HG03354 (cell line): Measurements from ENCODE around the gene PALD1.

Experiments used
- ATAC-seq: cut with Tn5 transposase; IDR thresholded peaks from one replicate; pipeline ENCODE4 v1.9.1; 2021; ENCODE audit warnings: mild to moderate bottlenecking; ENCODE audit not compliant: unreplicated experiment, poor library complexity, severe bottlenecking

The PALD1 gene

DNA sequence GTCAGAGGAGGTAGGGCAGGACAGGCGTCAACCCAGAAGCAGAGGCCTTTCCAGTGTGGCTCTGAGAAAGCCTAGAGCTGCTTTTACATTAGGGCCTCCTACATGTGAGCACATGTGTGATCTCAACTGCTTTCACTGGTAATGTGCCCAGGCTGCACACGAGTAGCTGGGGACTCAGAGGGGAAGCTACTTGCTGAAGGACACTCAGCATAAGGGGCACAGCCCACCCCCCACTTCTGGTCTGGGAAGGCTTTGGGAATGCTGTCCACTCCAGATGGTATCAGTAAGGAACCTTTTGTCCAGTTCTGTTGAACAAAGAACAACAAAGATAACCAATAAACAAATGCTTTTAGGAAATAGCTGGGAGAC lies 105.1 kb downstream of the PALD1 start:
- no peak for ATAC-seq

DNA sequence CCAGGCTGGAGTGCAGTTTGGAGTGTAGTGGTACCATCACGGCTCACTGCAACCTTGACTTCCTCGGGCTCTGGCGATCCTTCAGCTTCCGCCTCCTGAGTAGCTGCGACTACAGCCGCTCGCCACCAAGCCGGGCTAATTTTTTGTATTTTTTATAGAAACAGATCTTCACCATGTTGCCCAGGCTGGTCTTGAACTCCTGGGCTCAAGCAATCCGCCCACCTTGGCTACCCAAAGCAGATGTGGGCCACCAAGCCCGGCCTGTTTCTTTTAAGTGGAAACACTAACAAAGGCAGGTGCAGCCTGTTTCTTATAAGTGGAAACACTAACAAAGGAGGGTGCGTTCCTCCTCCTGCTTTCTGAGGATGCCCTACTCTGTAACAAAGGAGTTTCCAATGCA lies 105.8 kb downstream of the PALD1 start:
- ATAC-seq, result no peak

DNA sequence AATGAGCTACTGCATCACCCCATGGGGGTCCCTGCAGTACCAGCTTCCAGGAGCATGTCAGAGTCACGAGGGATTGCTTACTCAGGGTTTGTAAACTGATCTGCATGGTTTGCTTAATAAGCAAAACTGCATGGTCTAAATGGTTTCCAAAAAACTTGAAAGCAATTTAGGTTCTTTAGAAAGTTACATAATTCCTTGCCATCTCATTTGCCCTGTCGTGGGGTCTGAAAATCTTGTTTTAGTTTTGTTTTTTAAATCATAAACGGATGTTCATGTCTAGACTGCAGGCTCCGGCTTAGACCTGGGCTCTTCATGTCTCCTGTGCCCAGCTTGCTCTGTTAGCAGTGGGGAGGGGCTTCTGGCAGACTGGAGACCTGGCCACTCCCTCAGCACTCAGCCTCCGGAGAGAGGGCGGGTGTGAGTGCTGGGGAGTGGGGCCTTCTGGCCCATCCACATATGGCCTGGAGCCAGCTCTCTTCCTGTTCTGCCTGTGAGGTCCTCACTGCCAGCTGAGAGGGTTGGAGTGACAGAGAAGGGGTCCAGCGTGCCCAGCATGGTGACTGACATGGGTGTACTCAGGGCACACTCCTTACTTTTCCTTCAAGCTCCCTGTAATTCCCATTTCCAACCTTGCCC lies 106.5 kb downstream of the PALD1 start:
- no peak for ATAC-seq

DNA sequence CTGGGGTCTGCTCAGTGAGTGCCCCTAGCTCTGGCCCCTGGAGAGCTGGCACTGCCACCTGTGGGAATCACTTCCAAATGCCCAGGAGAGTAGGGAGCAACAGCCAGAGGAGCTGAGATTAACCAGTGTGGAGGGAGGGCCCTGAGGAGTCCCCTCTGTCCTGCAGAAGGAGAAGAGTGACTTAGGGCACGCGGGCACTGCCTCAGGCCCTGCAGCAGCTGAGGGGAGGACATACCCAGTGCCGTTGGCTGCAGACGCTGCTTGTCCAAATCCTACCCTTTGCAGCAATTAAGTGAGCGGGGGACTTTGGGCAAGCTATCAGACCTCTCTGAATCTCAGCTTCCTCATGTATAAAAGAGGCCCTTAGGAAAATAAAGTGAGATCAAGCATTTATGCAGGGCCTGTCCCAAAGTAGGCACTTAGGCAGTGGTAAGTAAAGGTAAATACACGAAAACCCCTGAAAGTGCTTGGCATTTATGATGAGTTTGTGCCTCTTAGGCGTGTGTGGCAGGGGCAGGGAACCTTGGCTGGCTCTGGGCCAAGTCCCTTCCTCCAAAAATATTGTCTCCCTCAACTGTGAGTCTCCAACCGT lies 107.1 kb downstream of the PALD1 start:
- ATAC-seq, result no peak

DNA sequence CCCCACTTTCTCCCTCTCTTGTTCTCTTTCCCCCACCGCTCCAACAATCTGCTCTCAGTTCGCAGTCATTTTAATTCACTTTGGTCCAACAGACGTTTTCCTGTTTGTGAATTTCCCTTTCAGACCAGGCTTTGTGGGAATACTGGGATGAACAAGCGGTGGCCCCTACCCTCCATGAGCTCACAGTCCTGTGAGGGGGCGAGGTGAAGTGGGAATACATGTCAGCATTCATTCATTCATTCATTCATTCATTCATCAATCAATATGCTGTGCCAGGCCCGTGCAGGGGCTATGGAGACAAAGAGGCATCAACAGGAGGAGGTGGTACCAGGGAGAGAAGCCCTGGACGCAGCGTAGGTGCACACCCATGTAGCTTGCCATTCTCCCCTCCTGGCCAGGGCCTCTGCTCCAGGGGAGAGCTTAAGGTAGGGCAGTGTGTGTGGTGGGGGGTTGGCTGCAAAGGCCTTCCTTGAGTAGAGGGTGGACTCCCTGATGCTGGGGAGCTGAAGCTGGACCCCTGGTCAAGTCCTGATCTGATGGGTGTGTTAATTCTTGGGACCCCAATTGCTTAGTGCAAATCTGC lies 107.9 kb downstream of the PALD1 start:
- no peak for ATAC-seq

DNA sequence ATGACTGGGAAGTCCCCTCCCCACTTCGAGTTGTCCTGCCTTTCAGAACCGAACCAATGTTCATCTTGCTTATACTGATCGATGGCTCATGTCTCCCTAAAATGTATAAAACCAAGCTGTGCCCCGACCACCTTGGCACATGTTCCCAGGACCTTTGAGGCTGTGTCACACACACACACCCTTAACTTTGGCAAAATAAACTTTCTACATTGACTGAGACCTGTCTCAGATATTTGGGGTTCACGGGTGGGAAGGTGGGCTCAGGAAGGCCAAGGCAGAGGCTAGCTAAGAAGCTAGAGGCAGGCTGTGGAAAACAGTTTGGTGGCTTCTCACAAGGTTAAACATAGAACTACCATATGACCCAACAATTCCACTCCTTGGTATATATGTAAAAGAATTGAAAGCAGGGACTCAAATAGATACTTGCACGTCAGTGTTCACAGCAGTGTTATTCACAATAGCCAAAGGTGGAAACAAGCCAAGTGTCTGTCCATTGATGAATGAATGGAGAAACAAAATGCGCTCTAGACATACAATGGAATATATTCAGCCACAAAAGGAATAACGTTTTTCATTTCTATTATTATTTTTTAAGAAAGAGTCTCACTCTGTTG lies 108.6 kb downstream of the PALD1 start:
- ATAC-seq, result no peak

DNA sequence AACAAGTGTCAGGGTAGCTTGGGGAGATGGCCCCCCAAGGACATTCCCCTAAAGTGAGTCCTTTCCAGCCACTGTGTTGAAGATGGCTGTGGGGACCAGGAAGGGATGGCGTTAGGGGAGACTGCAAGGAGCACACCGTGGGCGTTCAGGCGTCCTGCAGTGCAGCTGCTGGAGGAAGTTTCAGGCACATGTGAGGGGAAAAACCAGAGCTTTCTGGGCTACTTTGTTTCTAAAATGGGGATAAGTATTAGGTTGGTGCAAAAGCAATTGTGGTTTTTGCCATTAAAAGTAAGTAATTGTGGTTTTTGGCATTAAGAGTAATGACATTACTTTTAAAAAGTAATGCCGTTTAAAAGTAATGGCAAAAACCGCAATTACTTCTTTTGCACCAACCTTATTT lies 109.7 kb downstream of the PALD1 start:
- ATAC-seq, result no peak

DNA sequence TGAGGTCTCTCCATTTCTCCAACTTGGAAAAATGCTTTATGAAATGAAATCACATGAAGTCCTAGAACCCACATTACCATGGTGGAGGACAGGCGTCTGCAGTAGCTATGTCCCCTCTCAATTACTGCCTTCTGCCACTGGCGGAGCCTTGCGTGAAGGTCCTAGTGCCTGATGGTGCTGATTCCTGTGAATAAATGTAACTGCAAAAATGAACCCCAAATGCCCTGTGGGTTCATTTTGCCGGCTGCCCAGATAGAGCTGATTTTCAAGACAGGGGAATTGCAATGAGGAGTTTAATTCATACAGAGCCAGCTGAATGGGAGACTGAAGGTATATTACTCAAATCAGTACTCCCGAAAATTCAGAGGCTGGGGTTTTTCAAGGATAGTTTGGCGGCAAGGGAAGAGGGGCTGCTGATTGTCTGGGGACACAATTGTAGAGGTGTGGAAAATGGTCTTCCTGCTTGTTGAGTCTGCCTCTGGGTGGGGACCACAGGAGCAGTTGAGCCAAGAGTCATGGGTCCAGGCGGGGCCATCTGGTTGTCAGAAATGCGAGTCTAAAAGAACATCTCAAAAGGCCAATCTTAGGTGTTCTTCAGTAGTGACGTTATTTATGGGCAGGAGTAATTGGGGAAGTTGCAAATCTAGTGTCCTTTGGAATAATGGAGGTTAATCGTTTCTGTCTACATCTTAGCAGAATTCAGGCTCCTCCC lies 110.4 kb downstream of the PALD1 start:
- no peak for ATAC-seq

DNA sequence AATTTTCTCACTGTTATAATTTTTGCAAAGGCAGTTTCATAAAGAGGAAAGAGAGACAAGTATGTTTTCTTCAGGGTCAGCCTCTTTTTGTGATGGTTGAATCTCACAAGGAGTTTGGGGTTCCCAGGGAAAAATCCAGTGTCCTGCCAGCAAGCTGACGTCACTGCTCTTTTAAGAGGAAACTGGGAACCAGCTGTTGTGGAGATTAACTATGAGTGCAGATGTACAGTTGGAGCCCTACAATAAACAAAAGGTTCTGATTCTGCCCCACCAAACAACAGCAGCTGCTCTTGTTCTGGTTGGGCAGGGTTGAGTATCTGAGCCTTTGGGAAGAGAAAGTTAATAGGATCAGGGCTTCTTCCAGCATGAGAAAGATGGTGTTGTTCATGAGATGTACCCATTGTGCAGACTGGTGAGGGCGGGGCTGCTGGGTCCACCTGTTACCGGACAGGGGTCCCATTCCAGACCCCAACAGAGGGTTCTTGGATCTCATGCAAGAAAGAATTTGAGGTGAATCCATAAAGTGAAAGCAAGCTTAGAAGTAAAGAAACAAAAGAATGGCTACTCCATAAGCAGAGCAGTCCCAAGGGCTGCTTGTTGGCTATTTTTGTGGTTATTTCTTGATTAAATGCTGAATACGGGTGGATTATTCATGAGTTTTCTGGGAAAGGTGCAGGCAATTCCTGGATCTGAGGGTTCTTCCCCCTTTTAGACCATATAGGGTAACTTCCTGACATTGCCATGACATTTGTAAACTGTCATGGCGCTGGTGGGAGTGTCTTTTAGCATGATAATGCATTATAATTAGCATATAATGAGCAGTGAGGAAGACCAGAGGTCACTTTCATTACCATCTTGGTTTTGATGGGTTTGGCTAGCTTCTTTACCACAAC lies 111.4 kb downstream of the PALD1 start:
- ATAC-seq, result no peak

DNA sequence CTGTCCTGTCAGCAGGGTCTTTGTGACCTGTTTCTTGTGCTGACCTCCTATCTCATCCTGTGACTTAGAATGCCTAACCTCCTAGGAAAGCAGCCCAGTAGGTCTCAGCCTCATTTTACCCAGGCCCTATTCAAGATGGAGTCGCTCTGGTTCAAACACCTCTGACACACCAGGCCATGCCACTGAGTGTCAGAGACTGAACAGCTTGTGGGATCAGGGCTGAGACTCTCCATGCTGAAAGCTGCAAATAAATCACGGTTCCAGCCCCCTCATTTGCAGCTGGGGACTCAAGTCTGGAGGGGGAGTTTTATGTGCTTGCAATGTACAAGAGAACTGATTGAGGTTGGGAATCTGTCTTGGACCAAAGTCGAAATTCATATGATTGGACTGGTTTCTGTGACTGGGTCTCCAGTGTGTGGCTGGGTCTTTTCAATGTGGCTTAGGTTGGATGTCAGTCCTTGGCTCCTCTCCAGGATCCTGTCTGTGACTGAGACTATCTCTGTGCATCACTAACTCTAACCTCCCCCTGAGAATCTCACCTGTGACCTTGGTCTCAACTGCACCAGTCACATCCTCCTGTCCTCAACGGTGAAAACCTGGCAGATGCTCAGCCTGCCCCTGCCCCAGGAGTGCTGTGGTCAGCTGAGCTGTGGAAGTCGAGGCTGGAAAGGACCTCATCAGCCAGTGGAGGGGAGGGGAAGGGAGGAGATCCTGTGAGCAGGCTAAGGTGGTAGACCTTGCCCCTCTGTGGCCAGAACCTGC lies 112.3 kb downstream of the PALD1 start:
- no peak for ATAC-seq

DNA sequence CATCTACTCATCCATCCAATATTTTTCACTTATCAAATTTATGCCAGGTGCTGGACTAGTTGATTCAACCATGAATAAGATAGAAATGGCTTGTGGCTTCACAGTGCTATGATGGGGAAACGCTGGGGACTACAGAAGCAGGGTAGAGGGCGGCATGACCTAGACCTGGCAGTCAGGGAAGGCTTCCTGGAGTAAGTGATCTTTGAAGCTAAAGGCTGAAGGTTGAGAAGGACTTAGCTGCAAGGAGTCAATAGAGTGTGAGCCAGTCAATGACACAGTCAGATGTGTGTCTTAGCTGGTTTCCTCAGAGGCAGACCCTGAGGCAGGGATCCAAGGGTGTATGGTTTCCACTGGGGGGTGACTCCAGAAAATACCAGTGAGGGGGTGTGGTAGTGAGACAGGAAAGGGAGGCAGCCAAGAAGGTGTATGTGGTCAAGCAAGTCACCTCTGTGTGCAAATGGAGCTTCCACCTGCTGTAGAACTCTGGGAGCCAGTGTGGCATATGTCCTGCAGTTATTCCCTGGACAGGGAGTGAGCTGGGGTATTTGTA lies 113.7 kb downstream of the PALD1 start:
- no peak for ATAC-seq

DNA sequence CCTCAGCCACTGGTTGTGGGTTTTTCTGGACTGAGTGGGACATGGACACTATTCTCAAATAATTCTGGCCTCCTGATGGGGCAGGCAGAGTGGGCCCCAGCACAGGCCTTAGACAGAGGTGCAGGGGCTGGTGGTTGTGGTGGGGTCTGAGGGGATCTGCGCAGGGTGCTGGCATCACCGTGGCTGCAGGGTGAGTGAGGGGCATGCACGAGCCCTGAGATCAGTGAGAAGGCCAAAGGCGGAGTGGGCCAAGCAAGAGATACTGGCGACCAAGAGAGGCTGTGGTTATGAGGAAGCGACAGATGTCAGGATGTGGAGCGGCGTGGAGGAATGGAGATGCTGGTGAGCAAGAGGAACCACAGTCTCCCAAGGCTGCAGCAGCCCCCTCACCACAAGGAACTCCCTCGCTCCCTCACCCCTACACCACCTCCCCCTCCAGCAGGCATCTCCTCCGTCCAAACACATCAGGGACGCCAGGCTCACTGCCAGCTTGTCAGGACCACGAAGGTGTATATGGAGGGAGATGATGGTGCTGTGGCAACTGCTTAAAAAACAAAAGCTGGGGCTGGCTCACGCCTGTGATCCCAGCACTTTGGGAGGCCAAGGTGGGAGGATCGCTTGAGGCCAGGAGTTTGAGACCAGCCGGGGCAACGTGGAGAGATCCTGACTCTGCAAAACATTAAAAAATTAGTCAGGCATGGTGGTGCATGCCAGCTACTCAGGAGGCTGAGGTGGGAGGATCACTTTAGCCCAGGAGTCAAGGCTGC lies 114.4 kb downstream of the PALD1 start:
- ATAC-seq, result no peak

DNA sequence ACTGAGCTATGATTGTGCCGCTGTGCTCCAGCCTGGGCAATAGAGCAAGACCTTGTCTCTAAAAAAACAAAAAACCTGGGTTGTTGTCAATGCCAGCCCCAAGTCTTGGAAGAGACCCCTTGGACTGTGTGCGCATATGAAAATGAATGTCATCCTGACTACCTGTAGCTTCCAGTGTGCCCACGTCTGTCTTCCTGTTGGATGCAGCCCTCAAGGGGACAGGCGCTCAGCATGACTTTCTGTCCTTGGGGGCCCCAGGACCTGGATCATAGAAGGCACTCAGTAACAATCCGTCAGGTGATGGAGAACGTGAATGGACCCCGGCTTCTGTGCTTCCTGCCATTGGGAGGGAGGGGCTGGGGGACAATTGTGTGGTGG lies 114.9 kb downstream of the PALD1 start:
- ATAC-seq, result no peak

DNA sequence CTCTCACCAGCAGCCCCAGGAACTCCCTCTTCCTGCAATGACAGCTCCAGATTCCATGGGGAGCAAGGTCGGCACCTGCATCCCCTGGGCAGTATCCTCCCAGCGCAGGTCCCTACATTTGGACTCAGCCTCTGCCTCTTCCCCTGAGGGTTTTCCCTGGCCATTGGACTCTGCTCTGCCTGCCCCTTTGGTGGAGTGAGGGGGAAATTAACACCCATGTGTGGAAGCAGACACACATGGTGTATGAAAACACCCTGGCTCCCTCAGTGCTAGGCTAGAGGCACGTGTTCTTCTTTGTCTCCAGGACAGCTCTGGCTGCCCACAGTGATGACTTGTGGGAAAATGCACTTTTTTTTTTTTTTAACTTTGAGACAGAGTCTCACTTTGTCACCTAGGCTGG lies 115.6 kb downstream of the PALD1 start:
- no peak for ATAC-seq

DNA sequence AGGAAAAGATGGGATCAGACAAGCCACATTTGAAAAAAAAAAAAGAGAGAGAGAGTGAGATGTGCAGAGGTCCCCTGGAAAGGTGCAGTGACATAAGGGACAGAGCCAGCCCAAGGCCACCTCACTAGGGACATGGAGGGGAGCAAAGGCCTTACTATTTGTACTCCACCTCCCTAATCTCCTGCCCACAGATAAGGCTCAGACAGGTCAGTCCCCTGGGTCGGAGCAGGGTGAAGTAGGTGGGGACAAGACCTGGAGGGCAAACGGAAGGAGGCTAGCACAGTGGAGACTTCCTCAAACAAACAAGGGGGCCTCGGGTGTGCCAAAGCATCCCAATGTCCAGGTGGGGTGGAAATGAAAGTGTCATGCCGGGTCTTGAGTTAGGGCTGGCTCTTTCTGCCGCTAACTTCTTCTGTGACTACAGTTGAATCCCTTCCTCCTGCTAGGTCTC lies 117.0 kb downstream of the PALD1 start:
- ATAC-seq, result no peak

DNA sequence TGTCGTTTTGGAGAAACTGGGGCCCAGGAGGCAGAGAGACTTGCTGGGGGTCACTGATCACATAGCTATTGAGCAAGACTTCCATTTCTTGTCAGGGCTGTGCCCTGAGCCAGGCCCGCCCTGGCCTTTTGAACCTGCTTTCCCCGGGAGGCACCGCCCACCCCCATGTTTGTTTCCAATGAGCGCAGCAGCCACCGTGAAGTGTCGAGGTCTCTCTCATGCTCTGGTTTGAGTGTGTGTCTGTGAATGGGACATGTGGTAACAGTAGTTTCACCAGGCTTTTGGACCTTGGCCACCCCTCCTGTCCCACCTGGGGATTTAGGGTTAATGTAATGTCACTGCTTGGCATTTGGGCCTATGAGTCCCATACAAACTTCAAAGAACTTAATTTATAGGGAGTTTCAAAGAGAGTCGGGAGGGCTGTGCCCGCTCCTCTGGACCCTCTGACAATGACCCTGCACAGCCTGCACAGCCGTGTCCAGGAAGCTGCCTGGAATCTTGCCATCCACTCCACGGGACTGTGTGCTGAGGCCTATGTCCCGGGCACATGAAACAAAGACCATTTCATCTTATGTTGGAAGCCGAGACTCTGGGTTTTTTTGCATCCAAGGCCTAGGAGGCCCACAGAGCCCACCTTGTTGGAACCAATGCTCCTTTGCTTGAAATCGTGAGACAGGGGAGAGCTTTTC lies 117.7 kb downstream of the PALD1 start:
- no peak for ATAC-seq
